HG03045 (cell line): ENCODE results near the gene ZFP30.
"Not testable (repeated sequence)": the region's sequence is repeated elsewhere in the genome, so short reads cannot be mapped to it uniquely, and the experiment has no call there.

Experiments used
- ATAC-seq: cut with Tn5 transposase; IDR thresholded peaks from one replicate; pipeline ENCODE4 v1.9.1; 2021; ENCODE audit warnings: mild to moderate bottlenecking, moderate library complexity; ENCODE audit not compliant: unreplicated experiment

The ZFP30 gene

DNA sequence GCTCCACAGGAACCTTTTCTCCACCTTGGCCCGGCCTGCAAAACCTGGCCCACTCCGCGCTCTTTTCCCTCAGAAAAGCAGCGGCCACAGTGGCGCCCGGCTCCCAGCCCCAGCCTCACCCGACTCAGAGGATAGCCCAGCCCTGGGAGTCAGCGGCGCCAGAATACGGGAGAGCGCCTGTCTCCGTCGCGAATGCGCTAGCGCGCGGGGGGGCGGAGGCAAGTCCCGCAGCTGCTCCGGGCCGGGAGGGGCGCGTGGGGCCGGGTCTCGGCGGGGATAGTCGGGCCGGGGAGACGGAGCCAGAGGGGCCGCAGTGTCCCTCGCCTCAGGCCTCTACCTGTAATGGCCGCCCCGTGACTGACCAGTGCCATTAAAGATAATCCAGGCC, at the start of gene ZFP30:
Gene ZFP30 (minus strand): TSS at position 165 of the 388 bp plus-strand sequence. CDS start 7,643 bp downstream, outside the sequence.
- peak; percentile 83 for ATAC-seq

DNA sequence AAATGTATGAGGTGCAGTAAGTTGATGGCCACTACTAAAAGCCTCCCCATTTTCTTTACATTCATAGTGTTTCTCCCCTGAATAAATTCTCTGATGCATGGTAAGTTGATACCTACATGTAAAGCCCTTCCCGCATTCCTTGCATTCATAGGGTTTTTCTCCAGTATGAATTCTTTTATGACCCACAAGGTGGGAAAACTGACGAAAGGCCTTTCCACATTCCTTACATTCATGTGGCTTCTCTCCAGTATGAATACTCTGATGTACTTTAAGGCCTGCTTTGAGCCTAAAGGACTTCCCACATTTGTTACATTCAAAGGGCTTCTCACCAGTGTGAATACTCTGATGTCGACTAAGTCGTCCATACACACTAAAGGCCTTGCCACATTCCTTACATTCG, 43.8 kb upstream of the ZFP30 start:
- no peak for ATAC-seq

- no peak for ATAC-seq
Observed at GRCh38 chr19:37698216-37698615, 43.0 kb upstream of the ZFP30 start.

GRCh38 chr19:37695144-37695899, 40.1 kb upstream of the ZFP30 start:
- ATAC-seq = no peak

- ATAC-seq = no peak
Observed at GRCh38 chr19:37692956-37693620, 37.8 kb upstream of the ZFP30 start.

DNA sequence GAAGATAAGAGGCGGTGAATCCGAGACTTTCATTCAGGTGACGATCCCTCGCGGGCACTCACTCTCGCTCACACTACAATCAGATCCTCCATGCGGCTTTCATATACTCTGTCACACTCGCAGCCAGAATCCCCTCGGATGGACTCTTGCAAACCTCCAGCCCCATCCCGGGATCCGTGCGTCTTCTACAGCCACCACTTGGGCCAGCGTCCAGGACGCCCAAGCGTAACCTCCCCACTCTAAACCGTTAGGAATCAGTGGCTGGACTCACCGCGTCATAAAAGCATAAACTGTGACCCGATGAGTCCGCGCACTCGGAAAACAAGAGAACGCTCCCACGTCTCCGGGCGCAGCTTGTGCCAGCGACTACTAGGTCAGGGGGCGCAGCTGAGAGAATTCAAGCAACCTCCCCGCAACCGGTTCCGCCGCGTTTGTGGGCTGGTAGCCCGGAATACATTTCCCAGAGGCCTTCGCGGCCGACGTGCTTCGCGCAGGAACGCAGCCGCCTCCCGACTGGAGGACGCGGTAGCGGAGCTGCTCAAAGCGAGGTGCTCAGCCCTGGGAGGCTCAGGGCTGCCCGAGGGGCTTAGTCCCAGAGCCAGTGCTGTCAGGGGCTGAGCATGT, 36.7 kb upstream of the ZFP30 start:
- ATAC-seq = no peak

DNA sequence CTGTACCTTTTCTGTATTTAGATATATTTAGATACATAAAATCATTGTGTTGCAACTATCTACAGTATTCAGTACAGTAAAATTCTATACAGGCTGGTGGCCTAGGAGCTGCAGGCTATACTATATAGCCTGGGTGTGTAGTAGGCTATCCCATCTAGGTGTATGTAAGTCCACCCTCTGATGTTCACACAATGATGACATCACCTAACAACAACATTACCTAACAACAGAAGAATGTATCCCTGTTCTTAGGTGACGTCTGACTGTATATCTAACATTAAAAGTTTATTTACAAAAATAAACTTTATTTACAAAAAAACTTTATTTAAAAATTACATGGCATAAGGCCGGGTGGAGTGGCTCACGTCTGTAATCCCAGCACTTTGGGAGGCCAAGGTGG, 28.3 kb upstream of the ZFP30 start:
- no peak for ATAC-seq

- ATAC-seq = no peak
Observed at GRCh38 chr19:37669450-37669914, 14.2 kb upstream of the ZFP30 start.

- ATAC-seq = not testable (repeated sequence)
Observed at GRCh38 chr19:37657157-37657556, 1.9 kb upstream of the ZFP30 start.

- ATAC-seq = peak; percentile 58
Observed at GRCh38 chr19:37655689-37656371, 565 bp upstream of the ZFP30 start.

GRCh38 chr19:37654629-37655300, 500 bp downstream of the ZFP30 start:
- peak; percentile 45 for ATAC-seq

DNA sequence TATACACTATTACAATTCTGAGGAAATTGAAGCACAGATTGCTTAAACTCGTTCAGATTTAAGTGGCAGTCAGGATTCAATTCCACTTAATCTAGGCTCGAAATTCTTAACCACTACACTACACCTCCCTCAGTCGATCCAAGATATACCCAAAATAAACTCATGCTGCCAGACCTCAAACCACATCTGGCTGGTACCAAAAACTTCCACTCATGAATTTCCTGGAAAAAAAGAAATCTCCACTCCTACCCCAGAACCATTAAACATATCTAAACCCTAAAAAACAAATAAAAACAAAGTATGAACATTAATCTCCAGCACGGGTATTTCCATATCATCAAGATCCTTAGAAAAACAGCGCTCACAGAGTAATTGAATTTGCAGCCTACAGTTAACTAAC, 1.1 kb downstream of the ZFP30 start:
- no peak for ATAC-seq

GRCh38 chr19:37635076-37636056, 19.9 kb downstream of the ZFP30 start:
- no peak for ATAC-seq

GRCh38 chr19:37594982-37595382, 60.3 kb downstream of the ZFP30 start:
- ATAC-seq = peak; percentile 30

- ATAC-seq = peak; percentile 96
Observed at GRCh38 chr19:37594304-37594981, 60.8 kb downstream of the ZFP30 start, which contains the start of the genes ZNF540 and ZNF571. Gene ZNF540 (plus strand): TSS chr19:37594876. CDS start chr19:37598448, 3,572 bp downstream. Gene ZNF571 (minus strand): TSS chr19:37594792. CDS start chr19:37586676, 8,116 bp downstream.

DNA sequence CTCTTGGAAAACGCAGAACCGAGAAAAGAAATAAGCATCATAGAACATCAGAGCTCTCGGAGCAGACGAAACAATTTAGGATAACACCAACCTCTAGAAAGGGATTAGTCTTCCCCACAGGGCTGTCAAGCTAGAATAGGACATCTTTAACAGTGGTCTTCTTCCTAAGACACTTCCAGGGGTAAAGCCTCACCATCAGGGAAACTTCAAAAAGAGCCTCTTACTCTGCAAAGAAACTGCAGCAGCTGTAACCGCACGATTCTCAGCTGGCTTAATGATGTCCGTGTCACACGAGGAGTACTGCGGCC, 61.3 kb downstream of the ZFP30 start:
- no peak for ATAC-seq

DNA sequence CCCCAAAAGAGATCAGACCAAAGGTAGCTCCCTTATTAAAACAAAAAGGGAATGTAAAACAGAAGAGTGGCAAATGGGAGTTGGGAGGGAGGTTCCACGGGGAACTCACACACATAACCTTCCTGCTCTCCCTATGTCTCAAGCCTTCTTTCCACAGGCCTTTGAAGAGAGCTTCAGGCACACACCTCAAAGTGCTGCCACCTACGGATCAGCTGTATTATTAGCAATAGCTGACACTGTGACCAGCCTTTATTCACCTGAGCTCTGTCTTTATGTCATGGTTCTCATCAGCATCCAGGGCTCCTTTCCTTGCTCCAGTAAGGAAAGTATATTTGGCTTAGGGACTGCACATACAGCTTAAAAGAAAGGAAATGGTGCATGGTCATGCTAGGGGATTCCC, 71.9 kb downstream of the ZFP30 start:
- ATAC-seq = no peak

- ATAC-seq = no peak
Observed at GRCh38 chr19:37572203-37572602, 83.1 kb downstream of the ZFP30 start.

DNA sequence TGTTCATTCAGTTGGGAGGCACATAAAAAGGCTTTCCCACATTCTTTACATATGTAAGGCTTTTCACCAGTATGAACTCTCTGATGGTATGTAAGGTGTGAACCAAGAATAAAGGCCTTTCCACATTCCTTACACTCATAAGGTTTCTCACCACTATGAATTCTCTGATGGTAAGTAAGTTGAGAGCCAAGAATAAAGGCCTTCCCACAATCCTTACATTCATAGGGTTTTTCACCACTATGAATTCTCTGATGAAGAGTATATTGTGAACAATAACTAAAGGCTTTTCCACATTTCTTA, 89.9 kb downstream of the ZFP30 start:
- no peak for ATAC-seq
